GM19468 (cell line): ENCODE data around the gene TAF11L6.
"Not testable (repeated sequence)": the region's sequence is repeated elsewhere in the genome, so short reads cannot be mapped to it uniquely, and the experiment has no call there.

Experiments used
- ATAC-seq: cut with Tn5 transposase; IDR thresholded peaks from one replicate; pipeline ENCODE4 v1.9.1; 2021; ENCODE audit warnings: mild to moderate bottlenecking, moderate library complexity, moderate number of reproducible peaks; ENCODE audit not compliant: unreplicated experiment; ENCODE audit errors: extremely low read depth

Gene TAF11L6

GRCh38 chr5:17528369-17528768 is at the start of gene TAF11L6:
TSS of gene TAF11L6 (plus strand) at chr5:17528669.
- not testable (repeated sequence) for ATAC-seq

GRCh38 chr5:17481378-17481777 is 47.1 kb upstream of the TAF11L6 start:
- no peak for ATAC-seq

- ATAC-seq: no peak
Observed at GRCh38 chr5:17482790-17483189, 45.7 kb upstream of the TAF11L6 start.

GRCh38 chr5:17486464-17487173 is 41.9 kb upstream of the TAF11L6 start:
- ATAC-seq: not testable (repeated sequence)

- no peak for ATAC-seq
Observed at GRCh38 chr5:17487174-17487512, 41.3 kb upstream of the TAF11L6 start.

- not testable (repeated sequence) for ATAC-seq
Observed at GRCh38 chr5:17491257-17491656, 37.2 kb upstream of the TAF11L6 start.

GRCh38 chr5:17492770-17493169 is 35.7 kb upstream of the TAF11L6 start:
- no peak for ATAC-seq

- ATAC-seq: no peak
Observed at GRCh38 chr5:17497446-17497845, 31.0 kb upstream of the TAF11L6 start.

GRCh38 chr5:17497931-17498330 is 30.5 kb upstream of the TAF11L6 start, which contains the start of gene TAF11L2:
TSS of gene TAF11L2 (plus strand) at chr5:17498231.
- ATAC-seq: not testable (repeated sequence)

GRCh38 chr5:17511775-17512325 is 16.6 kb upstream of the TAF11L6 start:
- ATAC-seq: no peak

GRCh38 chr5:17517526-17517925 is 10.9 kb upstream of the TAF11L6 start:
- ATAC-seq: not testable (repeated sequence)

GRCh38 chr5:17518067-17518466 is 10.4 kb upstream of the TAF11L6 start, which contains the start of gene TAF11L3:
TSS of gene TAF11L3 (plus strand) at chr5:17518367.
- ATAC-seq: not testable (repeated sequence)

- ATAC-seq: not testable (repeated sequence)
Observed at GRCh38 chr5:17519508-17519907, 9.0 kb upstream of the TAF11L6 start.

- ATAC-seq: not testable (repeated sequence)
Observed at GRCh38 chr5:17521501-17521900, 7.0 kb upstream of the TAF11L6 start, which contains the start of gene TAF11L4. TSS of gene TAF11L4 (plus strand) at chr5:17521801.

GRCh38 chr5:17524935-17525334 is 3.5 kb upstream of the TAF11L6 start, which contains the start of gene TAF11L5:
TSS of gene TAF11L5 (plus strand) at chr5:17525235.
- not testable (repeated sequence) for ATAC-seq

GRCh38 chr5:17526504-17526903 is 2.0 kb upstream of the TAF11L6 start:
- ATAC-seq: not testable (repeated sequence)
